ENCODE results near the gene SH3TC2.

SH3TC2 gene

DNA sequence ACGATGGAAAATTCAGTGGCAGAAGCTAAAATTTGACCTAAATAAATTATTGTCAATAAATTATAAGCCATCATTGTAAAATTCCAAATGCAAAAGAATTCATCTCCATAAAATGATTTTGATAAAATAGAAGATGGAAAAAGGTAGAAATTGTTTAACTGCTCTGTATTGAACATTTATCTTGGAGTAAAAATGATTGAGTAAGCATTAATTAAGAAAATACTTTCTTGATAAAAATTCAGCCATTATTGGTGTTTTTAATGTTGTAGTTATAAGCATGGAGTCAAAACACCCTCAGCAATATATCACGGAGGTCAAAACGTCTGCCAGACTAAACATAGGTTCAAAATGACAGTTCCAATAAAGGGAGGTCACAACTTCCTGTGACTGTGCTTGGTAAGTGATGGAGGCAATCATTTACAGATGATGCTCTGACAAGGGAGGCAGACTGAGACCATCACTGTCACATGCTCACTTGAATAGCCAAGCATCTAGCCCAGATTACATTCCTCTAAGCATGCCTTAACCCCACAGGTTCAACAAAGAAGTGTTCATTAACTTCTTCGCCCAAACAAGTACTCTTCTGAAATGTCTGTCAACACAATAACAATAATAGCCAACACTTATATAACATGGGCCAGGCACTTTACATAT, 69.5 kb downstream of the SH3TC2 start:
- no peaks in the 10 kb centered on the region for H3K27me3 ChIP-seq (ENCODE audit: control insufficient read depth, insufficient read depth, low read length)
- H3K9me3 ChIP-seq (ENCODE audit: control insufficient read depth, low read length): no peaks in the 10 kb centered on the region
- no peaks in the 10 kb centered on the region for H3K36me3 ChIP-seq (ENCODE audit: control insufficient read depth, insufficient read depth, low read length)
- H3K9ac ChIP-seq: no peak overlapping the region
- H2AFZ ChIP-seq: no peak overlapping the region
- H3K4me2 ChIP-seq (ENCODE audit: low read length): no peak overlapping the region
- no peak overlapping the region for H3K4me3 ChIP-seq (ENCODE audit: low read depth, low read length)
- no peak overlapping the region for H3K27ac ChIP-seq
- TF ChIP-seq, protein P1, sequence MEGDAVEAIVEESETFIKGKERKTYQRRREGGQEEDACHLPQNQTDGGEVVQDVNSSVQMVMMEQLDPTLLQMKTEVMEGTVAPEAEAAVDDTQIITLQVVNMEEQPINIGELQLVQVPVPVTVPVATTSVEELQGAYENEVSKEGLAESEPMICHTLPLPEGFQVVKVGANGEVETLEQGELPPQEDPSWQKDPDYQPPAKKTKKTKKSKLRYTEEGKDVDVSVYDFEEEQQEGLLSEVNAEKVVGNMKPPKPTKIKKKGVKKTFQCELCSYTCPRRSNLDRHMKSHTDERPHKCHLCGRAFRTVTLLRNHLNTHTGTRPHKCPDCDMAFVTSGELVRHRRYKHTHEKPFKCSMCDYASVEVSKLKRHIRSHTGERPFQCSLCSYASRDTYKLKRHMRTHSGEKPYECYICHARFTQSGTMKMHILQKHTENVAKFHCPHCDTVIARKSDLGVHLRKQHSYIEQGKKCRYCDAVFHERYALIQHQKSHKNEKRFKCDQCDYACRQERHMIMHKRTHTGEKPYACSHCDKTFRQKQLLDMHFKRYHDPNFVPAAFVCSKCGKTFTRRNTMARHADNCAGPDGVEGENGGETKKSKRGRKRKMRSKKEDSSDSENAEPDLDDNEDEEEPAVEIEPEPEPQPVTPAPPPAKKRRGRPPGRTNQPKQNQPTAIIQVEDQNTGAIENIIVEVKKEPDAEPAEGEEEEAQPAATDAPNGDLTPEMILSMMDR (IDR thresholded peaks at IDR 0.05): no peak
- H3K4me1 ChIP-seq: peaks cover 35% of the 10 kb centered on the region
- no peaks in the 10 kb centered on the region for H3K79me2 ChIP-seq

DNA sequence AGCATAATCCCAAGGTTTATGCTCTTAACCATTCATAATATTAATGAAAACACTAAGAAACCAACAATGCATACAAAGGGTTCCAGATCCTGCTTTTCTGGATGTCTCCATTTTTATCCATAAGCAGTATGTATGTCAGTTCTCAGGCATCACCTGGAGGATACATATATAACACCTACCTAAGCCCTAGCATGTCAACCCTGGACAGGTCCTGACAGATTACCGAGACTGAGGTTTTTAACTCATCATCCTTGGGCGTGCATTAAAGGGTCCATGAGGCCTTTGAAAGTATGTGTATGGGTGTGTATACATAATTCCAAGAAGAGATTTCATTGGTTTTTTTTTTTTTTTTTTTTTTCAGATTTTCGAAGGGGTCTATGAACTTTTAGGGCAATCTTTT, 70.6 kb downstream of the SH3TC2 start:
- Histone ChIP-seq H3K4me1 (peaks cover 27% of the 10 kb centered on the region), H3K36me3 (ENCODE audit: control insufficient read depth, insufficient read depth, low read length) (no peaks in the 10 kb centered on the region), H3K9ac (no peak overlapping the region), H3K4me3 (ENCODE audit: low read depth, low read length) (no peak overlapping the region), H3K27me3 (ENCODE audit: control insufficient read depth, insufficient read depth, low read length) (no peaks in the 10 kb centered on the region), H3K79me2 (no peaks in the 10 kb centered on the region), H3K9me3 (ENCODE audit: control insufficient read depth, low read length) (no peaks in the 10 kb centered on the region), H3K4me2 (ENCODE audit: low read length) (no peak overlapping the region), H2AFZ (no peak overlapping the region), H3K27ac (no peak overlapping the region)
- TF ChIP-seq, protein P1 (IDR thresholded peaks at IDR 0.05): no peak

DNA sequence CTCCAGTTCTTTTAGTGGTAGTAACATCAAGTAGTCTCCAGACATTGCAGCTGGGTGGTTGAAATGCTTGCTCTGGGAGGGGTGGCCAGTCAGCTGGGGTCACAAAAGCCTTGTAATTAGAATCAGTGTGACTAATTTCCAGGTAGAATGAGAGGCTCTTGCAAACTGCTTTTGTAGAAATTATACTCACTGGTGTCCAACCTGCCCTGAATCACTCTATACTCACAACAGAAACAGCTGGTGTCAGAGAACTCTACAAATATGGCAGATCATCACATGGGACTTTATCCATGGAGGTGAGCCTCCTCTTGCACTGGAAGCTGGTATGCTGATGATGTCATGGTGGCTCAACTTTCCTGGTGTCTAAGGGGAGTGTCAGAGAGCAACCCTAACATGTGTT, 71.3 kb downstream of the SH3TC2 start:
- TF ChIP-seq, protein P1 (IDR thresholded peaks at IDR 0.05): no peak
- H3K79me2 ChIP-seq: no peaks in the 10 kb centered on the region
- H3K4me1 ChIP-seq: peaks cover 21% of the 10 kb centered on the region
- H3K4me2 ChIP-seq (ENCODE audit: low read length): no peak overlapping the region
- H3K9ac ChIP-seq: no peak overlapping the region
- H3K9me3 ChIP-seq (ENCODE audit: control insufficient read depth, low read length): no peaks in the 10 kb centered on the region
- H3K36me3 ChIP-seq (ENCODE audit: control insufficient read depth, insufficient read depth, low read length): no peaks in the 10 kb centered on the region
- H2AFZ ChIP-seq: no peak overlapping the region
- H3K27me3 ChIP-seq (ENCODE audit: control insufficient read depth, insufficient read depth, low read length): no peaks in the 10 kb centered on the region
- H3K27ac ChIP-seq: no peak overlapping the region
- H3K4me3 ChIP-seq (ENCODE audit: low read depth, low read length): no peak overlapping the region

DNA sequence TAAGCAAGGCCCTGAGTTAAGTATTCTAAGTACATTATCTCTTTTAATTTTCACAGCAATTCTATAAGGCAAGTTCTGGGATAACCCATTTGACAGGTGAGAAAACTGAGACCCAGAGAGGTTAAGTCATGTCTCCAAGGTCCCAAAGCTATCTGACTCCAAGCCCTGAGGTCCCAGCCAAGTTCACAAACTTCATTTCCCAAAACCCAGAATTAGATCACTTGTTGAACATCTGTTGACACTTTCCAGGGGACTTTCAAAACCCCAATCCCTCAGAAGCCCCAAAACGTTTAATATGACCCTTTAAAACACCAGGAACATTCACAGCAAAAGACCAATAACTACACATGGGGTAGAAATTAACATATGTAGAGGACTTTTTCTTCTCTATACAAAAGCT, 72.0 kb downstream of the SH3TC2 start:
- TF ChIP-seq, protein P1 (IDR thresholded peaks at IDR 0.05): no peak
- H3K9ac ChIP-seq: no peak overlapping the region
- H3K36me3 ChIP-seq (ENCODE audit: control insufficient read depth, insufficient read depth, low read length): no peaks in the 10 kb centered on the region
- no peaks in the 10 kb centered on the region for H3K79me2 ChIP-seq
- no peak overlapping the region for H3K4me2 ChIP-seq (ENCODE audit: low read length)
- H3K9me3 ChIP-seq (ENCODE audit: control insufficient read depth, low read length): no peaks in the 10 kb centered on the region
- no peak overlapping the region for H2AFZ ChIP-seq
- H3K4me1 ChIP-seq: peaks cover 13% of the 10 kb centered on the region
- H3K4me3 ChIP-seq (ENCODE audit: low read depth, low read length): no peak overlapping the region
- H3K27me3 ChIP-seq (ENCODE audit: control insufficient read depth, insufficient read depth, low read length): no peaks in the 10 kb centered on the region
- no peak overlapping the region for H3K27ac ChIP-seq

DNA sequence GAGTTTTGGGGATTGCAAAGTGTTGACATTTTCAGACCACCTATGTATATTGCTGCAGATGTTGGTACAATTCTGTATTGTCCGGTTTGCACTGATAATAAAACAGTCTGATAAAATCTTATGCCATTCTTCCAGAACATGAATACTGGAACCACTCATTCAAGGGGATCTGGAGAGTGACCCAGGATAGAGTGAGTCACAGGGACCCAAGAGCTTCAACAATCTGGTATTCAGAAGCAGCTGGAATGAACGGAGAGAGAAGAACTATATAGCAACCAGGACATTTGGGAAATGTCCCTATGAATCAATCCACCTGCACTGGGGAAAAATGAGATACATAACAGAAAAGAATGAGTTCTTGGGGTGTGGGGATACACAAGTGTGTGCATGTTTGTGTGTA, 73.3 kb downstream of the SH3TC2 start:
- Histone ChIP-seq H3K79me2 (no peaks in the 10 kb centered on the region), H3K27me3 (ENCODE audit: control insufficient read depth, insufficient read depth, low read length) (no peaks in the 10 kb centered on the region), H3K4me2 (ENCODE audit: low read length) (no peak overlapping the region), H3K4me1 (peaks cover 6% of the 10 kb centered on the region), H3K9ac (no peak overlapping the region), H3K27ac (no peak overlapping the region), H3K9me3 (ENCODE audit: control insufficient read depth, low read length) (no peaks in the 10 kb centered on the region), H3K4me3 (ENCODE audit: low read depth, low read length) (no peak overlapping the region), H2AFZ (no peak overlapping the region), H3K36me3 (ENCODE audit: control insufficient read depth, insufficient read depth, low read length) (no peaks in the 10 kb centered on the region)
- TF ChIP-seq, protein P1 (IDR thresholded peaks at IDR 0.05): no peak
